Naive thymus-derived CD4-positive, alpha-beta T cell (primary cell): ENCODE measurements around the gene TRAPPC3L. TPM values are rescaled to one million over a fixed set of nuclear protein-coding genes. Genes with fewer than 3 reads are reported as not detected.

Experiments
- ATAC-seq: fragments of 150-1000 bp; cut with Tn5 transposase; 2 replicates; pipeline ENCODE4 v1.10.0; 2021; ENCODE audit warnings: mild to moderate bottlenecking, moderate library complexity
- CTCF ChIA-PET: fragments of 350-600 bp; sonication (Branson Sonifier 250); formaldehyde crosslinking; loops from one replicate; lab custom pipeline; 2021; ENCODE audit warnings: antibody characterized with exemption; lab: Charles Lee
- POLR2A ChIA-PET: fragments of 350-600 bp; sonication (Branson Sonifier 250); formaldehyde crosslinking; loops from one replicate; lab custom pipeline; 2021; ENCODE audit warnings: antibody characterized with exemption, inconsistent platforms; lab: Charles Lee
- DNase-seq, 9 donors: peaks; one replicate each; pipeline versions ENCODE4 v3.0.0 to v3.0.0-alpha.2; 2020 to 2022; ENCODE audit warnings: mixed read lengths in 1 of 9
- H3K27ac ChIP-seq: one replicate; pipeline ENCODE4 v1.7.0; 2013; ENCODE audit warnings: mild to moderate bottlenecking, low read depth, low read length, moderate library complexity
- H3K27me3 ChIP-seq, 2 donors: one replicate each; pipeline ENCODE4 v1.7.0; 2013; ENCODE audit warnings: low read length in 2 of 2, mild to moderate bottlenecking in 2 of 2, moderate library complexity in 2 of 2; ENCODE audit not compliant: control insufficient read depth in 2 of 2, insufficient read depth in 2 of 2
- H3K36me3 ChIP-seq, 3 experiments: 1 replicate in 2 of 3; 2 replicates in 1 of 3; pipeline ENCODE4 v1.7.0; 2013; ENCODE audit warnings: low read length in 3 of 3, mild to moderate bottlenecking in 3 of 3, moderate library complexity in 1 of 3; ENCODE audit not compliant: insufficient read depth in 3 of 3, control insufficient read depth in 2 of 3
- H3K4me1 ChIP-seq, 2 donors: one replicate each; pipeline ENCODE4 v1.7.0; 2013; ENCODE audit warnings: low read length in 2 of 2, mild to moderate bottlenecking in 2 of 2, moderate library complexity in 1 of 2; ENCODE audit not compliant: control insufficient read depth in 2 of 2, insufficient read depth in 2 of 2
- H3K4me3 ChIP-seq: 2 replicates; pipeline ENCODE4 v1.7.0; 2013; ENCODE audit warnings: mild to moderate bottlenecking, low read length
- H3K9me3 ChIP-seq, 3 experiments: 1 replicate in 2 of 3; 2 replicates in 1 of 3; pipeline ENCODE4 v1.7.0; 2013; ENCODE audit warnings: low read length in 3 of 3; ENCODE audit not compliant: control insufficient read depth in 2 of 3
- H3K27ac Mint-ChIP-seq, 9 donors: one replicate each; pipeline ENCODE4 v1.8.0; 2020 to 2022; ENCODE audit warnings: mixed read lengths in 9 of 9, mild to moderate bottlenecking in 8 of 9, moderate library complexity in 5 of 9, inconsistent platforms in 2 of 9
- H3K27me3 Mint-ChIP-seq, 5 donors: one replicate each; pipeline ENCODE4 v1.8.0; 2021 to 2022; ENCODE audit warnings: mixed read lengths in 5 of 5, mild to moderate bottlenecking in 1 of 5
- H3K36me3 Mint-ChIP-seq, 5 donors: one replicate each; pipeline ENCODE4 v1.8.0; 2020 to 2022; ENCODE audit warnings: mixed read lengths in 5 of 5, mild to moderate bottlenecking in 3 of 5, inconsistent platforms in 1 of 5
- H3K4me1 Mint-ChIP-seq, 7 donors: one replicate each; pipeline ENCODE4 v1.8.0; 2020 to 2022; ENCODE audit warnings: mixed read lengths in 7 of 7, mild to moderate bottlenecking in 3 of 7, inconsistent platforms in 1 of 7
- H3K4me3 Mint-ChIP-seq, 10 donors: one replicate each; pipeline ENCODE4 v1.8.0; 2020 to 2022; ENCODE audit warnings: mild to moderate bottlenecking in 10 of 10, mixed read lengths in 10 of 10, moderate library complexity in 6 of 10, inconsistent platforms in 2 of 10
- H3K9me3 Mint-ChIP-seq, 11 donors: one replicate each; pipeline ENCODE4 v1.8.0; 2020 to 2022; ENCODE audit warnings: mixed read lengths in 11 of 11, mild to moderate bottlenecking in 4 of 11, inconsistent platforms in 1 of 11, moderate library complexity in 1 of 11
- intact Hi-C, 2 donors: fragments of 100-400 bp; cut with micrococcal nuclease; formaldehyde crosslinking; loops; one replicate each; pipeline ENCODE4 v1.15.1; 2023
- polyA plus RNA-seq, 2 donors: library from polyadenylated mRNA; unstranded; fragments of 300-500 nt; fragmentation: Illumina TruSeq; gene quantifications; one replicate each; pipeline ENCODE4 v1.2.3, GENCODE V29; 2021
- total RNA-seq, 6 experiments: library from RNA in 5 of 6; stranded (reverse) in 5 of 6; gene quantifications; 1 replicate in 5 of 6; 2 replicates in 1 of 6; pipeline ENCODE4 v1.2.3 and lab custom pipeline; 2021 to 2026

TRAPPC3L gene
- total and polyA plus RNA-seq, 7 experiments from 2014 or later = not detected

DNA sequence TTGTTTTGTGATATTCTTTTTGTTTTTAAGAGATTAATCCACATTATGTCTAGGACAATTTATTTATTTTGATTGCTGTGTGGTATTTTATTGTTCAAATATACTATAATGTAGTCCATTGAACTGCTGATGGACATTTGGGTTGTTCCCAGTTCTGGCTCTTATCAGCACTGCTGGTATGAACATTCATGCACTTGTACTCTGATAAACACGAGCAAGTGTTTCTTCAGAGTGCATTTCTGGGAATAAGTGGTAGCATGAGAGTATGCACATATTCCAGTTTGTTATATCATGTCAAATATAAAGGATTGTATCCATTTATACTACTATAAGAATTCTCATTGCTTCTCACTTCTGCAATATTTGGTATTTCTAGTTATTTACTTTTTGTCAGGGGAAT, 77.2 kb downstream of the TRAPPC3L start:
- intact Hi-C loops = no loop called here
- ATAC-seq = no peak
- ChIA-PET POLR2A (no interaction called here), CTCF (no interaction called here)
- Histone ChIP-seq H3K36me3 (no peaks in the 10 kb centered on the region), H3K4me1 (peaks cover 0 to 12% of the 10 kb centered on the region in 2 donors), H3K9me3 (no peaks in the 10 kb centered on the region), H3K27me3 (no peaks in the 10 kb centered on the region), H3K27ac (no peak overlapping the region), H3K4me3 (no peak overlapping the region)
- no peaks in the 10 kb centered on the region for H3K9me3 Mint-ChIP-seq
- H3K27me3 Mint-ChIP-seq = peaks cover 0 to 22% (median 11%) of the 10 kb centered on the region in 5 donors
- H3K27ac Mint-ChIP-seq = no peak overlapping the region
- DNase-seq = no peak
- H3K4me1 Mint-ChIP-seq = peaks cover 6 to 43% (median 10%) of the 10 kb centered on the region in 7 donors
- H3K36me3 Mint-ChIP-seq = peaks cover 0 to 20% (median 0%) of the 10 kb centered on the region in 5 donors
- no peak overlapping the region for H3K4me3 Mint-ChIP-seq

DNA sequence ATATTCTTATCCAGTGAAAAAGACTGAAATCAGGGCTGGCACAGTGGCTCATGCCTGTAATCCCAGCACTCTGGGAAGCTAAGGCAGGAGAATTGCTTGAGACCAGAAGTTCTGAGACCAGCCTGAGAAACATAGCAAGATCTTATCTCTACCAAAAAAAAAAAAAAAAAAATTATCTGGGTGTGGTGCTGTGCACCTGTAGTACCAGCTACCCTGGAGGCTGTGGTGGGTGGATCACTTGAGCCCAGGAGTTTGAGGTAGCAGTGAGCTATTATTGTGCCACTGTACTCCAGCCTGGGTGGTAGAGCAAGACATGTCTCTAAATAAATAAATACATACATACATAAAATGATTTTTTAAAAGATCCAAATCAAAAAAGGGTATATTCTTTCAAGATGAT, 78.0 kb downstream of the TRAPPC3L start:
- Mint-ChIP-seq H3K36me3 (peaks cover 0 to 26% (median 0%) of the 10 kb centered on the region in 5 donors), H3K27ac (peak overlapping the region in 4 of 9 donors; percentile 57 to 93 (median 81)), H3K4me3 (no peak overlapping the region), H3K27me3 (peaks cover 0 to 30% (median 11%) of the 10 kb centered on the region in 5 donors), H3K4me1 (peaks cover 7 to 50% (median 13%) of the 10 kb centered on the region in 7 donors), H3K9me3 (no peaks in the 10 kb centered on the region)
- Histone ChIP-seq H3K27ac (no peak overlapping the region), H3K4me1 (peaks cover 5 to 12% of the 10 kb centered on the region in 2 donors), H3K9me3 (no peaks in the 10 kb centered on the region), H3K4me3 (no peak overlapping the region), H3K36me3 (no peaks in the 10 kb centered on the region), H3K27me3 (no peaks in the 10 kb centered on the region)
- intact Hi-C loops = loop anchor here in 1 of 2 donors (1.0 kb wide), 1 partner anchor 9 kb away; no protein-coding TSS in a partner anchor
- no peak for DNase-seq
- CTCF ChIA-PET = no interaction called here
- POLR2A ChIA-PET = no interaction called here
- ATAC-seq = peak; percentile 36

- H3K27me3 ChIP-seq = no peaks in the 10 kb centered on the region
- H3K4me3 Mint-ChIP-seq = no peak overlapping the region
- ATAC-seq (no peak), DNase-seq (no peak)
- intact Hi-C loops = loop anchor here in 1 of 2 donors (1.0 kb wide), 1 partner anchor 9 kb away; no protein-coding TSS in a partner anchor
- H3K4me3 ChIP-seq = no peak overlapping the region
- ChIA-PET POLR2A (no interaction called here), CTCF (no interaction called here)
- no peaks in the 10 kb centered on the region for H3K36me3 ChIP-seq
- peak overlapping the region in 4 of 9 donors; percentile 57 to 93 (median 81) for H3K27ac Mint-ChIP-seq
- H3K9me3 ChIP-seq = no peaks in the 10 kb centered on the region
- peaks cover 7 to 12% of the 10 kb centered on the region in 2 donors for H3K4me1 ChIP-seq
- peaks cover 7 to 53% (median 16%) of the 10 kb centered on the region in 7 donors for H3K4me1 Mint-ChIP-seq
- peaks cover 0 to 28% (median 0%) of the 10 kb centered on the region in 5 donors for H3K36me3 Mint-ChIP-seq
- no peak overlapping the region for H3K27ac ChIP-seq
- H3K27me3 Mint-ChIP-seq = peaks cover 0 to 31% (median 10%) of the 10 kb centered on the region in 5 donors
- no peaks in the 10 kb centered on the region for H3K9me3 Mint-ChIP-seq
Observed at GRCh38 chr6:116467096-116467495, 78.4 kb downstream of the TRAPPC3L start.

GRCh38 chr6:116465246-116465645, 80.2 kb downstream of the TRAPPC3L start:
- Histone ChIP-seq H3K4me1 (peaks cover 7 to 16% of the 10 kb centered on the region in 2 donors), H3K9me3 (no peaks in the 10 kb centered on the region), H3K4me3 (no peak overlapping the region), H3K27ac (no peak overlapping the region), H3K27me3 (no peaks in the 10 kb centered on the region), H3K36me3 (no peaks in the 10 kb centered on the region)
- Mint-ChIP-seq H3K4me3 (peak overlapping the region in 4 of 10 donors; percentile 15 to 63 (median 27)), H3K4me1 (peaks cover 17 to 67% (median 26%) of the 10 kb centered on the region in 7 donors), H3K9me3 (no peaks in the 10 kb centered on the region), H3K36me3 (peaks cover 0 to 34% (median 0%) of the 10 kb centered on the region in 5 donors), H3K27ac (peak overlapping the region in 5 of 9 donors; percentile 11 to 93 (median 78)), H3K27me3 (peaks cover 0 to 35% (median 4%) of the 10 kb centered on the region in 5 donors)
- peak in 2 of 9 donors; percentile 10 to 21 for DNase-seq
- ChIA-PET CTCF (no interaction called here), POLR2A (interaction anchor here (0.7 kb wide), 1 partner anchor 107 kb away, joined by 3 read pairs; no protein-coding TSS in a partner anchor)
- ATAC-seq = peak; percentile 48
- intact Hi-C loops = no loop called here

- H3K4me1 Mint-ChIP-seq = peaks cover 17 to 85% (median 26%) of the 10 kb centered on the region in 7 donors
- peak overlapping the region in 3 of 10 donors; percentile 49 to 81 (median 77) for H3K4me3 Mint-ChIP-seq
- peaks cover 0 to 39% (median 4%) of the 10 kb centered on the region in 5 donors for H3K27me3 Mint-ChIP-seq
- DNase-seq (no peak), ATAC-seq (no peak)
- H3K9me3 Mint-ChIP-seq = no peaks in the 10 kb centered on the region
- no peak overlapping the region for H3K4me3 ChIP-seq
- CTCF ChIA-PET = interaction anchor here (1.1 kb wide), 1 partner anchor 70 kb away, joined by 3 read pairs; no protein-coding TSS in a partner anchor
- H3K27ac Mint-ChIP-seq = peak overlapping the region in 2 of 9 donors; percentile 26 to 86
- POLR2A ChIA-PET = no interaction called here
- H3K36me3 Mint-ChIP-seq = peaks cover 0 to 34% (median 0%) of the 10 kb centered on the region in 5 donors
- no peak overlapping the region for H3K27ac ChIP-seq
- H3K36me3 ChIP-seq = no peaks in the 10 kb centered on the region
- intact Hi-C loops = loop anchor here (2.0 to 5.0 kb wide), 4 partner anchors 18 to 361 kb away; partner anchors contain the start of genes KPNA5 (in 1 of the 2) and NT5DC1 (in 1 of the 2)
- H3K9me3 ChIP-seq = no peaks in the 10 kb centered on the region
- H3K4me1 ChIP-seq = peaks cover 7 to 16% of the 10 kb centered on the region in 2 donors
- no peaks in the 10 kb centered on the region for H3K27me3 ChIP-seq
Observed at GRCh38 chr6:116463301-116463700, 82.2 kb downstream of the TRAPPC3L start.

- Histone ChIP-seq H3K9me3 (no peaks in the 10 kb centered on the region), H3K4me3 (peak overlapping the region; percentile 58), H3K27ac (no peak overlapping the region), H3K27me3 (no peaks in the 10 kb centered on the region), H3K4me1 (peaks cover 7 to 16% of the 10 kb centered on the region in 2 donors), H3K36me3 (no peaks in the 10 kb centered on the region)
- H3K4me3 Mint-ChIP-seq = peak overlapping the region; percentile 76 to 87 (median 80)
- H3K9me3 Mint-ChIP-seq = no peaks in the 10 kb centered on the region
- DNase-seq (peak; percentile 25 to 71 (median 62)), ATAC-seq (peak; percentile 89)
- H3K27me3 Mint-ChIP-seq = peaks cover 0 to 39% (median 4%) of the 10 kb centered on the region in 5 donors
- H3K27ac Mint-ChIP-seq = peak overlapping the region in 7 of 9 donors; percentile 33 to 92 (median 76)
- peaks cover 17 to 88% (median 26%) of the 10 kb centered on the region in 7 donors for H3K4me1 Mint-ChIP-seq
- peaks cover 0 to 37% (median 0%) of the 10 kb centered on the region in 5 donors for H3K36me3 Mint-ChIP-seq
- intact Hi-C loops = loop anchor here (1.0 to 5.0 kb wide), 7 partner anchors 14 to 360 kb away; partner anchors contain the start of genes KPNA5 (in 1 of the 2), NT5DC1 (in 1 of the 2), RWDD1 (in 1 of the 2) and TSPYL1 (in 1 of the 2)
- CTCF ChIA-PET = interaction anchor here (0.6 to 0.9 kb wide), 2 partner anchors 18 to 62 kb away, joined by 3 read pairs; no protein-coding TSS in a partner anchor
- POLR2A ChIA-PET = interaction anchor here (0.6 to 1.3 kb wide), 2 partner anchors 182 to 214 kb away, joined by 3 read pairs; partner anchors contain the start of gene TSPYL1
Observed at GRCh38 chr6:116461932-116462885, 83.3 kb downstream of the TRAPPC3L start.
